Peyer's patch (tissue), 4 donors: ENCODE data around the gene SMAP1.

Source experiments
- CTCF ChIP-seq, 6 experiments: fragments of 450-650 bp in 4 of 6; fragments of 200-600 bp in 2 of 6; sonication (generic) in 1 of 6; IDR thresholded peaks; one replicate each; pipeline ENCODE4 v1.5.1; 2017 to 2019; ENCODE audit warnings: antibody characterized with exemption in 6 of 6, mild to moderate bottlenecking in 3 of 6, moderate library complexity in 1 of 6
- POLR2A ChIP-seq, 2 donors: fragments of 450-650 bp; IDR thresholded peaks; one replicate each; pipeline ENCODE4 v1.5.1; 2017; ENCODE audit warnings: antibody characterized with exemption in 2 of 2, mild to moderate bottlenecking in 2 of 2, moderate library complexity in 2 of 2

DNA sequence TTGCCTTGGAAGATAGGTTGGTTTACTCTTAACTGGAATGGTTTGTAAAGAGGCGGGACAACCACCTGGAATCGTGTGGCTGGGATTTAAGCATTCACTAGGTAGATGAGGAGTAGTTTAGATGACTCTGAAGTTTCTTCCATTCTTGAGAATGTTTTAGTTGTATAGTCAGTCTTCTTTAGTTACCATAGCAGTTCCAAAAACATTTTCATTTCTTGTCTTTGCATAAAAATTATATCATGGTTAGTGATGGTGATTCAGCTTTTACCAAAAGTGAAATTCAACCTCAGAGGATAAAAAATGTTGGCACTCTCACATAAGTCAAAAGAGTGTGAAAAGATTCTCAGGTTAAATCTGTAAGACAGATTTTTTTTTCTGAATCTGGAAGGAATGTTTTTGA, 70.3 kb downstream of the SMAP1 start:
- TF ChIP-seq CTCF (IDR thresholded peaks at IDR 0.05) = no peak
- TF ChIP-seq POLR2A (IDR thresholded peaks at IDR 0.05) = no peak
